CD4-positive, alpha-beta memory T cell (primary cell): ENCODE measurements around the gene PRRC2C. TPM values are rescaled to one million over a fixed set of nuclear protein-coding genes. Genes with fewer than 3 reads are reported as not detected.

Experiments
- CTCF ChIA-PET: fragments of 350-600 bp; sonication (Branson Sonifier 250); formaldehyde crosslinking; loops from one replicate; lab custom pipeline; 2021; ENCODE audit warnings: inconsistent platforms; ENCODE audit not compliant: partially characterized antibody; lab: Charles Lee
- POLR2A ChIA-PET: fragments of 350-600 bp; sonication (Branson Sonifier 250); formaldehyde crosslinking; loops from one replicate; lab custom pipeline; 2021; ENCODE audit not compliant: partially characterized antibody; lab: Charles Lee
- DNase-seq, 5 donors: peaks; one replicate each; pipeline versions ENCODE4 v3.0.0 to v3.0.0-alpha.2; 2020 to 2022; ENCODE audit warnings: mixed read lengths in 1 of 5
- H3K27ac ChIP-seq: one replicate; pipeline ENCODE4 v1.7.0; 2013; ENCODE audit warnings: low read depth, low read length
- H3K27me3 ChIP-seq: 2 replicates; pipeline ENCODE4 v1.7.0; 2013; ENCODE audit warnings: mild to moderate bottlenecking, low read length, moderate library complexity; ENCODE audit not compliant: insufficient read depth
- H3K36me3 ChIP-seq: 2 replicates; pipeline ENCODE4 v1.7.0; 2013; ENCODE audit warnings: mild to moderate bottlenecking, low read length, moderate library complexity; ENCODE audit not compliant: insufficient read depth
- H3K4me1 ChIP-seq: 2 replicates; pipeline ENCODE4 v1.7.0; 2013; ENCODE audit warnings: mild to moderate bottlenecking, low read length, moderate library complexity; ENCODE audit not compliant: insufficient read depth
- H3K4me3 ChIP-seq, 2 donors: one replicate each; pipeline ENCODE4 v1.7.0; 2013; ENCODE audit warnings: low read length in 2 of 2, mild to moderate bottlenecking in 1 of 2
- H3K9me3 ChIP-seq, 2 donors: one replicate each; pipeline ENCODE4 v1.7.0; 2013; ENCODE audit warnings: low read length in 2 of 2, control low read depth in 1 of 2; ENCODE audit not compliant: control insufficient read depth in 1 of 2
- H3K27ac Mint-ChIP-seq, 7 donors: one replicate each; pipeline ENCODE4 v1.8.0; 2020 to 2021; ENCODE audit warnings: mixed read lengths in 7 of 7, mild to moderate bottlenecking in 6 of 7, inconsistent platforms in 3 of 7, moderate library complexity in 3 of 7
- H3K27me3 Mint-ChIP-seq, 2 donors: one replicate each; pipeline ENCODE4 v1.8.0; 2020 to 2021; ENCODE audit warnings: mixed read lengths in 2 of 2
- H3K36me3 Mint-ChIP-seq, 2 donors: one replicate each; pipeline ENCODE4 v1.8.0; 2020 to 2021; ENCODE audit warnings: mixed read lengths in 2 of 2, inconsistent platforms in 1 of 2, mild to moderate bottlenecking in 1 of 2
- H3K4me1 Mint-ChIP-seq, 4 donors: one replicate each; pipeline ENCODE4 v1.8.0; 2020 to 2021; ENCODE audit warnings: mixed read lengths in 4 of 4, mild to moderate bottlenecking in 1 of 4
- H3K4me3 Mint-ChIP-seq, 8 donors: one replicate each; pipeline ENCODE4 v1.8.0; 2020 to 2021; ENCODE audit warnings: mixed read lengths in 8 of 8, mild to moderate bottlenecking in 7 of 8, moderate library complexity in 6 of 8, inconsistent platforms in 3 of 8
- H3K9me3 Mint-ChIP-seq, 8 donors: one replicate each; pipeline ENCODE4 v1.8.0; 2020 to 2021; ENCODE audit warnings: mixed read lengths in 8 of 8, mild to moderate bottlenecking in 5 of 8, inconsistent platforms in 3 of 8, moderate library complexity in 1 of 8
- intact Hi-C: fragments of 100-400 bp; cut with micrococcal nuclease; formaldehyde crosslinking; loops from one replicate; pipeline ENCODE4 v1.15.1; 2023
- polyA plus RNA-seq, 2 donors: library from polyadenylated mRNA; unstranded; fragments of 300-500 nt; fragmentation: Illumina TruSeq; gene quantifications; one replicate each; pipeline ENCODE4 v1.2.3, GENCODE V29; 2021
- total RNA-seq, 2 experiments: library from RNA; stranded (reverse); gene quantifications; one replicate each; pipeline ENCODE4 v1.2.3, GENCODE V29; 2021

Gene PRRC2C
- total and polyA plus RNA-seq, 4 experiments from 2014 or later, result 12.4 to 298 (median 201) TPM

- ChIA-PET POLR2A (interaction anchor here (1.0 to 1.9 kb wide), 4 partner anchors 9 to 12 kb away, joined by 3 to 13 read pairs (median 4); partner anchors contain the start of gene PRRC2C), CTCF (interaction anchor here (3.0 kb wide), 1 partner anchor 10 kb away, joined by 18 read pairs; the partner anchor contains the start of gene PRRC2C)
- intact Hi-C loops, result no loop called here
- Mint-ChIP-seq H3K27ac (peak overlapping the region in 4 of 7 donors; percentile 32 to 75 (median 60)), H3K4me3 (peak overlapping the region in 7 of 8 donors; percentile 29 to 76 (median 45)), H3K36me3 (peaks cover 22 to 48% of the 10 kb centered on the region in 2 donors), H3K9me3 (no peaks in the 10 kb centered on the region), H3K4me1 (peaks cover 62 to 90% (median 78%) of the 10 kb centered on the region in 4 donors), H3K27me3 (no peaks in the 10 kb centered on the region)
- H3K36me3 ChIP-seq, result peaks cover 2% of the 10 kb centered on the region
- no peak overlapping the region for H3K27ac ChIP-seq
- H3K9me3 ChIP-seq, result no peaks in the 10 kb centered on the region
- H3K4me3 ChIP-seq, result no peak overlapping the region
- H3K27me3 ChIP-seq, result no peaks in the 10 kb centered on the region
- no peak for DNase-seq
- H3K4me1 ChIP-seq, result peaks cover 88% of the 10 kb centered on the region
Observed at GRCh38 chr1:171495444-171495843, 10.1 kb downstream of the PRRC2C start.

GRCh38 chr1:171500304-171500703, 15.0 kb downstream of the PRRC2C start:
- Histone ChIP-seq H3K36me3 (peaks cover 8% of the 10 kb centered on the region), H3K27me3 (no peaks in the 10 kb centered on the region), H3K4me3 (no peak overlapping the region), H3K9me3 (no peaks in the 10 kb centered on the region), H3K4me1 (peaks cover 94% of the 10 kb centered on the region), H3K27ac (no peak overlapping the region)
- no peak for DNase-seq
- peaks cover 62 to 94% (median 79%) of the 10 kb centered on the region in 4 donors for H3K4me1 Mint-ChIP-seq
- intact Hi-C loops, result no loop called here
- no peaks in the 10 kb centered on the region for H3K27me3 Mint-ChIP-seq
- POLR2A ChIA-PET, result interaction anchor here (1.2 kb wide), 1 partner anchor 9 kb away, joined by 5 read pairs; no protein-coding TSS in a partner anchor
- CTCF ChIA-PET, result interaction anchor here (1.2 to 2.6 kb wide), 3 partner anchors 15 to 187 kb away, joined by 4 to 15 read pairs (median 4); partner anchors contain the start of genes FMO4 and PRRC2C
- H3K4me3 Mint-ChIP-seq, result peak overlapping the region in 3 of 8 donors; percentile 14 to 52 (median 36)
- no peaks in the 10 kb centered on the region for H3K9me3 Mint-ChIP-seq
- H3K27ac Mint-ChIP-seq, result peak overlapping the region in 4 of 7 donors; percentile 22 to 74 (median 46)
- peaks cover 38 to 45% of the 10 kb centered on the region in 2 donors for H3K36me3 Mint-ChIP-seq

DNA sequence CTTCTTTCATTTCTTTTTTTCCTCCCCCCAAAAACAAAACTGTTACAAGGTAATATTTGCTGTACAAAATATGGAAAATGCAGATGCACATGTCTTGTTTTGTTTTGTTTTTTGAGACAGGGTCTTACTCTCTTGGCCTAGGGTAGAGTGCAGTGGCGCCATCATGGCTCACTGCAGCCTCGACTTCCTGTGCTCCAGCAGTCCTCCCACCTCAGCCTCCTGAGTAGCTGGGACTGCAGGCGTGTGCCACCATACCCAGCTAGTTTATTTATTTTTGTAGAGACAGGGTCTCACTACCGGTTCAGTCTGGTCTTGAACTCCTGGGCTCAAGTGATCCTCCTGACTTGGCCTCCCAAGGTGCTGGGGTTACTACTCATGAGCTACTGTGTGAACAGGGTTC, 15.5 kb downstream of the PRRC2C start:
- POLR2A ChIA-PET, result interaction anchor here (1.2 kb wide), 1 partner anchor 10 kb away, joined by 5 read pairs; no protein-coding TSS in a partner anchor
- H3K4me1 ChIP-seq, result peaks cover 94% of the 10 kb centered on the region
- H3K4me1 Mint-ChIP-seq, result peaks cover 62 to 94% (median 79%) of the 10 kb centered on the region in 4 donors
- H3K4me3 ChIP-seq, result no peak overlapping the region
- peak overlapping the region in 5 of 8 donors; percentile 3 to 44 (median 24) for H3K4me3 Mint-ChIP-seq
- peaks cover 38 to 40% of the 10 kb centered on the region in 2 donors for H3K36me3 Mint-ChIP-seq
- peak overlapping the region in 6 of 7 donors; percentile 22 to 77 (median 65) for H3K27ac Mint-ChIP-seq
- H3K9me3 Mint-ChIP-seq, result no peaks in the 10 kb centered on the region
- no peaks in the 10 kb centered on the region for H3K9me3 ChIP-seq
- H3K27me3 ChIP-seq, result no peaks in the 10 kb centered on the region
- no peak for DNase-seq
- peaks cover 8% of the 10 kb centered on the region for H3K36me3 ChIP-seq
- intact Hi-C loops, result no loop called here
- no peaks in the 10 kb centered on the region for H3K27me3 Mint-ChIP-seq
- no peak overlapping the region for H3K27ac ChIP-seq
- CTCF ChIA-PET, result interaction anchor here (0.6 to 2.6 kb wide), 4 partner anchors 15 to 187 kb away, joined by 3 to 15 read pairs (median 4); partner anchors contain the start of genes FMO4 and PRRC2C

- CTCF ChIA-PET, result interaction anchor here (0.6 to 2.6 kb wide), 3 partner anchors 16 to 188 kb away, joined by 3 to 15 read pairs (median 4); partner anchors contain the start of genes FMO4 and PRRC2C
- no peaks in the 10 kb centered on the region for H3K27me3 Mint-ChIP-seq
- peak overlapping the region in 5 of 7 donors; percentile 38 to 72 (median 61) for H3K27ac Mint-ChIP-seq
- intact Hi-C loops, result no loop called here
- H3K4me3 ChIP-seq, result no peak overlapping the region
- peaks cover 68 to 94% (median 82%) of the 10 kb centered on the region in 4 donors for H3K4me1 Mint-ChIP-seq
- peak overlapping the region; percentile 6 for H3K27ac ChIP-seq
- no peaks in the 10 kb centered on the region for H3K9me3 Mint-ChIP-seq
- H3K27me3 ChIP-seq, result no peaks in the 10 kb centered on the region
- H3K4me3 Mint-ChIP-seq, result peak overlapping the region in 4 of 8 donors; percentile 12 to 68 (median 36)
- peaks cover 94% of the 10 kb centered on the region for H3K4me1 ChIP-seq
- DNase-seq, result no peak
- no peaks in the 10 kb centered on the region for H3K9me3 ChIP-seq
- peaks cover 8% of the 10 kb centered on the region for H3K36me3 ChIP-seq
- POLR2A ChIA-PET, result interaction anchor here (1.2 kb wide), 1 partner anchor 10 kb away, joined by 5 read pairs; no protein-coding TSS in a partner anchor
- H3K36me3 Mint-ChIP-seq, result peaks cover 38 to 45% of the 10 kb centered on the region in 2 donors
Observed at GRCh38 chr1:171501305-171502024, 16.1 kb downstream of the PRRC2C start.

DNA sequence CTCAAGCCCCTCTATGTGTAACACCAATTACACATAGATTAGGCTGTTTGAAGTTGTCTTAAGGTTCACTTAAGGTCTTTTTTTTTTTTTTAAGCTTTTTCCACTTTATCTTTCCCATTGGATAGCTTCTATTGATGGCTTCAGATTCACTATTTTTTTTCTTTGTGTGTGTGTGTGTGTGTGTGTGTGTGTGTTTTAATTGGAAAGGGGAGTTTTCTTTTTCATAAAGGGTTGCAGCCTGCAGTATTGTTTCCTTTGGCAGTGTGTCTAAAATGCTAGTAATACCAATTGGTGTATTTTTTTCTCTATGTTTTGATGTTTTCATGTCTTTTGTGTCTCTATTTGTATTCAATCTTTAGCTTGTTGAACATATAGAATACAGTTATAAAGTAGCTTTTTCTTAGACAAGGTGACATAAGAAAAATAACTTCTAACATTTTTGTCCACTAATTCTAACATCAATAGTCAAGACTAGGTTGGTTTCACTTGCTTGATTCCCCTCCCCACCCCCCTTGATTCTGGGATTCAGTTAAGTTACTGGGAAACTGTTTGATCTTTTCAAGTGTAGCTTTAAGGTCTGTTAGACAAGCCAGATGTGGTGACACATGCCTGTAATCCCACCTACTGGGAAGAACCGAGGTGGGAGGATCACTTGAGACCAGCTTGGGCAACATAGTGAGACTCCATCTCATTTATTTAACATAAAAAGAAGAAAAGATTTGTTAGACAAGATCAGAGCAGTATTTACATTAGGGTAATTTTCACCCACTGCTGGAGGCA, 21.4 kb downstream of the PRRC2C start:
- peaks cover 100% of the 10 kb centered on the region for H3K4me1 ChIP-seq
- H3K36me3 ChIP-seq, result no peaks in the 10 kb centered on the region
- Mint-ChIP-seq H3K4me3 (peak overlapping the region; percentile 4 to 85 (median 64)), H3K4me1 (peaks cover 75 to 100% (median 88%) of the 10 kb centered on the region in 4 donors), H3K9me3 (no peaks in the 10 kb centered on the region), H3K36me3 (peaks cover 13 to 26% of the 10 kb centered on the region in 2 donors), H3K27me3 (no peaks in the 10 kb centered on the region), H3K27ac (peak overlapping the region; percentile 45 to 93 (median 76))
- H3K9me3 ChIP-seq, result no peaks in the 10 kb centered on the region
- no peaks in the 10 kb centered on the region for H3K27me3 ChIP-seq
- ChIA-PET CTCF (interaction anchor here (0.9 kb wide), 1 partner anchor 21 kb away, joined by 5 read pairs; the partner anchor contains the start of gene PRRC2C), POLR2A (interaction anchor here (0.8 kb wide), 1 partner anchor 11 kb away, joined by 3 read pairs; no protein-coding TSS in a partner anchor)
- no peak overlapping the region for H3K4me3 ChIP-seq
- H3K27ac ChIP-seq, result no peak overlapping the region
- DNase-seq, result no peak
- intact Hi-C loops, result no loop called here

DNA sequence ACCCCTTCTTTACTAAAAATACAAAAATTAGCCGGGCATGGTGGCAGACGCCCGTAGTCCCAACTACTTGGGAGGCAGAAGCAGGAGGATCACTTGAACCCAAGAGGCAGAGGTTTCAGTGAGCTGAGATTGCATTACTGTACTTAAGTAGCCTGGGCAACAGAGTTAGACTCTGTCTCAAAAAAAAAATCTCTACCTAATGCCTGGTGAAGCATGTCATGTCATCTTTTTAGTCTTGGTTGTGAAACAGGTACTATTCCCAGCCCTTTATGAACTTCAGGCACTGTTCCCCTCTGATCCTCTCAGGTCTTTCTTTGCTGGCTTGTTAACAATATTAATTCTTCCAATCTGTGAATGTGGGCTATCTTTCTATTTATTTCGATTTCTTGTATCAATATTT, 22.1 kb downstream of the PRRC2C start:
- no peaks in the 10 kb centered on the region for H3K9me3 Mint-ChIP-seq
- Histone ChIP-seq H3K4me1 (peaks cover 98% of the 10 kb centered on the region), H3K27ac (no peak overlapping the region), H3K4me3 (no peak overlapping the region), H3K9me3 (no peaks in the 10 kb centered on the region), H3K27me3 (no peaks in the 10 kb centered on the region), H3K36me3 (no peaks in the 10 kb centered on the region)
- H3K4me3 Mint-ChIP-seq, result peak overlapping the region; percentile 49 to 85 (median 68)
- POLR2A ChIA-PET, result interaction anchor here (0.8 to 1.7 kb wide), 2 partner anchors 11 to 22 kb away, joined by 3 to 6 read pairs; partner anchors contain the start of gene PRRC2C
- H3K36me3 Mint-ChIP-seq, result peaks cover 13 to 28% of the 10 kb centered on the region in 2 donors
- peaks cover 77 to 100% (median 87%) of the 10 kb centered on the region in 4 donors for H3K4me1 Mint-ChIP-seq
- H3K27ac Mint-ChIP-seq, result peak overlapping the region; percentile 10 to 93 (median 75)
- intact Hi-C loops, result no loop called here
- CTCF ChIA-PET, result interaction anchor here (1.4 kb wide), 1 partner anchor 22 kb away, joined by 5 read pairs; the partner anchor contains the start of gene PRRC2C
- H3K27me3 Mint-ChIP-seq, result no peaks in the 10 kb centered on the region
- DNase-seq, result no peak
